ENCODE measurements around the gene FERMT1.
A peak's percentile ranks its signal among the peaks of the same experiment; 100 is the strongest.

The FERMT1 gene

GRCh38 chr20:6122873-6123648 is at the start of gene FERMT1:
Gene FERMT1 (minus strand): TSS chr20:6123030. CDS start chr20:6119554, 3,476 bp downstream.
- no peak for DNase-seq (ENCODE audit: low spot score)

GRCh38 chr20:6169251-6169650 is 46.4 kb upstream of the FERMT1 start:
- DNase-seq (ENCODE audit: low spot score): no peak

- DNase-seq (ENCODE audit: low spot score): no peak
Observed at GRCh38 chr20:6168204-6168603, 45.4 kb upstream of the FERMT1 start.

- DNase-seq (ENCODE audit: low spot score): no peak
Observed at GRCh38 chr20:6165346-6165745, 42.5 kb upstream of the FERMT1 start.

- no peak for DNase-seq (ENCODE audit: low spot score)
Observed at GRCh38 chr20:6164421-6165341, 41.9 kb upstream of the FERMT1 start.

- no peak for DNase-seq (ENCODE audit: low spot score)
Observed at GRCh38 chr20:6160736-6161135, 37.9 kb upstream of the FERMT1 start.

- DNase-seq (ENCODE audit: low spot score): no peak
Observed at GRCh38 chr20:6157345-6157744, 34.5 kb upstream of the FERMT1 start.

- DNase-seq (ENCODE audit: low spot score): no peak
Observed at GRCh38 chr20:6152777-6153176, 29.9 kb upstream of the FERMT1 start.

- DNase-seq (ENCODE audit: low spot score): no peak
Observed at GRCh38 chr20:6148073-6148472, 25.2 kb upstream of the FERMT1 start.

- DNase-seq (ENCODE audit: low spot score): peak; percentile 29
Observed at GRCh38 chr20:6142348-6142993, 19.6 kb upstream of the FERMT1 start.

- DNase-seq (ENCODE audit: low spot score): no peak
Observed at GRCh38 chr20:6140947-6141346, 18.1 kb upstream of the FERMT1 start.

GRCh38 chr20:6135347-6135746 is 12.5 kb upstream of the FERMT1 start:
- DNase-seq (ENCODE audit: low spot score): no peak

GRCh38 chr20:6134592-6134991 is 11.8 kb upstream of the FERMT1 start:
- no peak for DNase-seq (ENCODE audit: low spot score)

GRCh38 chr20:6130045-6130444 is 7.2 kb upstream of the FERMT1 start:
- no peak for DNase-seq (ENCODE audit: low spot score)

GRCh38 chr20:6127825-6128224 is 5.0 kb upstream of the FERMT1 start:
- no peak for DNase-seq (ENCODE audit: low spot score)

- no peak for DNase-seq (ENCODE audit: low spot score)
Observed at GRCh38 chr20:6126846-6127245, 4.0 kb upstream of the FERMT1 start.

- DNase-seq (ENCODE audit: low spot score): no peak
Observed at GRCh38 chr20:6123649-6124014, 802 bp upstream of the FERMT1 start.

- no peak for DNase-seq (ENCODE audit: low spot score)
Observed at GRCh38 chr20:6122111-6122872, 538 bp downstream of the FERMT1 start.

GRCh38 chr20:6121504-6121903 is 1.3 kb downstream of the FERMT1 start:
- DNase-seq (ENCODE audit: low spot score): no peak

GRCh38 chr20:6120491-6120988 is 2.3 kb downstream of the FERMT1 start:
- DNase-seq (ENCODE audit: low spot score): no peak

GRCh38 chr20:6116758-6117157 is 6.1 kb downstream of the FERMT1 start:
- DNase-seq (ENCODE audit: low spot score): no peak

Data from CD4-positive, alpha-beta T cell treated with Interleukin-6 at 100 ng/mL for 8 hours (primary cell).